Neural progenitor cell (in vitro differentiated cells): ENCODE measurements around the gene REN.

ENCODE experiments used
- EZH2 ChIP-seq: fragments of 200-600 bp; sonication (generic); IDR thresholded peaks from 2 replicates; pipeline ENCODE4 v1.6.1; 2017; ENCODE audit warnings: antibody characterized with exemption, mild to moderate bottlenecking, moderate library complexity
- TF ChIP-seq, protein P1 (sequence below): fragments of 200-600 bp; sonication (generic); IDR thresholded peaks from 2 replicates; pipeline ENCODE4 v1.5.1; 2017; ENCODE audit warnings: antibody characterized with exemption, mild to moderate bottlenecking

DNA sequence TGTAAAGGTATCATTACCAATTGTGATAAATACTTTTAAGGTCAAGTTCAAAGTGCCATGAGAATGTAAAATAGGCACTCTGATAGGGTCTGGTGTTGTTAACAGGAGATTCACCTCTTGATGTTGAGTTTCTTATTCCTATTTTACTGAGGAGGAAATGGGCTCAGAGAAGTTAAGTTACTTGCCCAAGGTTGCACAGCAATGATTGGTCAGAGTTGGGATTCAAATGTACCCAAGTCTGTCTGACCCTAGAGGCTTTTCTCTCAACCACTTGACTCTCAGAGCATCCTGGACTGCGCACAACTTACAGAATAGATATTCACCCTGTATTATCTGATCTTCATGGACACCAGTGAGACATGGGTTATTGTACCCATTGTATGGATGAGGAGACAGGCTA is 59.3 kb downstream of the REN start:
- no peak for TF ChIP-seq EZH2
- TF ChIP-seq, protein P1, sequence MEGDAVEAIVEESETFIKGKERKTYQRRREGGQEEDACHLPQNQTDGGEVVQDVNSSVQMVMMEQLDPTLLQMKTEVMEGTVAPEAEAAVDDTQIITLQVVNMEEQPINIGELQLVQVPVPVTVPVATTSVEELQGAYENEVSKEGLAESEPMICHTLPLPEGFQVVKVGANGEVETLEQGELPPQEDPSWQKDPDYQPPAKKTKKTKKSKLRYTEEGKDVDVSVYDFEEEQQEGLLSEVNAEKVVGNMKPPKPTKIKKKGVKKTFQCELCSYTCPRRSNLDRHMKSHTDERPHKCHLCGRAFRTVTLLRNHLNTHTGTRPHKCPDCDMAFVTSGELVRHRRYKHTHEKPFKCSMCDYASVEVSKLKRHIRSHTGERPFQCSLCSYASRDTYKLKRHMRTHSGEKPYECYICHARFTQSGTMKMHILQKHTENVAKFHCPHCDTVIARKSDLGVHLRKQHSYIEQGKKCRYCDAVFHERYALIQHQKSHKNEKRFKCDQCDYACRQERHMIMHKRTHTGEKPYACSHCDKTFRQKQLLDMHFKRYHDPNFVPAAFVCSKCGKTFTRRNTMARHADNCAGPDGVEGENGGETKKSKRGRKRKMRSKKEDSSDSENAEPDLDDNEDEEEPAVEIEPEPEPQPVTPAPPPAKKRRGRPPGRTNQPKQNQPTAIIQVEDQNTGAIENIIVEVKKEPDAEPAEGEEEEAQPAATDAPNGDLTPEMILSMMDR = no peak
